H1 (cell line): ENCODE measurements around the gene SH2D4B. TPM values are rescaled to one million over a fixed set of nuclear protein-coding genes. Genes with fewer than 3 reads are reported as not detected.

Experiments
- CTCF ChIA-PET: fragments of 300-600 bp; sonication (Branson Sonifier 250); formaldehyde crosslinking; loops from one replicate; lab custom pipeline; 2021; ENCODE audit not compliant: partially characterized antibody; lab: Charles Lee
- POLR2A ChIA-PET: fragments of 300-600 bp; sonication (Branson Sonifier 250); formaldehyde crosslinking; loops from one replicate; lab custom pipeline; 2021; ENCODE audit warnings: inconsistent platforms; ENCODE audit not compliant: partially characterized antibody; lab: Charles Lee
- DNase-seq, 2 experiments: peaks; one replicate each; pipeline versions ENCODE4 v3.0.0 to v3.0.0-alpha.2; 2010 to 2022; ENCODE audit warnings: low spot score in 2 of 2, low read depth in 1 of 2, mixed read lengths in 1 of 2
- FAIRE-seq: peaks from 2 replicates; lab custom pipeline; 2011; peaks lifted over from hg19 to GRCh38; lab: Jason Lieb, UNC
- H2AFZ ChIP-seq: 2 replicates; pipeline ENCODE4 v1.8.1; 2012; ENCODE audit warnings: low read length, inconsistent platforms
- H2AK5ac ChIP-seq: 2 replicates; pipeline ENCODE4 v1.6.1; 2013; ENCODE audit warnings: low read depth, low read length
- H2BK120ac ChIP-seq: replicated peaks from 2 replicates; pipeline ENCODE3; 2013; ENCODE audit warnings: low read depth, low read length, inconsistent platforms
- H2BK12ac ChIP-seq: 2 replicates; pipeline ENCODE4 v1.6.1; 2013; ENCODE audit warnings: low read depth, low read length
- H2BK15ac ChIP-seq: 2 replicates; pipeline ENCODE4 v1.6.1; 2013; ENCODE audit warnings: low read length
- H2BK20ac ChIP-seq: 2 replicates; pipeline ENCODE4 v1.6.1; 2013; ENCODE audit warnings: low read length
- H2BK5ac ChIP-seq: 2 replicates; pipeline ENCODE4 v1.6.1; 2013; ENCODE audit warnings: low read depth, low read length
- H3K14ac ChIP-seq: 2 replicates; pipeline ENCODE4 v1.6.1; 2013; ENCODE audit warnings: inconsistent platforms; ENCODE audit not compliant: insufficient read length
- H3K18ac ChIP-seq: 2 replicates; pipeline ENCODE4 v1.6.1; 2013; ENCODE audit warnings: low read length; ENCODE audit errors: extremely low read depth
- H3K23ac ChIP-seq: 2 replicates; pipeline ENCODE4 v1.6.1; 2013; ENCODE audit warnings: inconsistent platforms; ENCODE audit not compliant: insufficient read length
- H3K23me2 ChIP-seq: 2 replicates; pipeline ENCODE4 v1.6.1; 2013; ENCODE audit warnings: low read depth, low read length
- H3K27ac ChIP-seq: 2 replicates; pipeline ENCODE4 v1.6.1; 2011; ENCODE audit warnings: low read depth, low read length, inconsistent platforms
- H3K27me3 ChIP-seq, 4 experiments: replicated peaks in 1 of 4; 1 replicate in 1 of 4; 2 replicates in 3 of 4; pipeline versions ENCODE4 v1.6.1 to v1.8.1; 2011 to 2013; ENCODE audit warnings: low read length in 3 of 4, mild to moderate bottlenecking in 3 of 4, inconsistent platforms in 2 of 4, mixed read lengths in 2 of 4, moderate library complexity in 1 of 4; ENCODE audit not compliant: control insufficient read depth in 3 of 4, insufficient read depth in 3 of 4; ENCODE audit errors: extremely low read depth in 1 of 4
- H3K36me3 ChIP-seq, 4 experiments: 2 replicates each; pipeline versions ENCODE4 v1.6.1 to v1.8.1; 2011 to 2013; ENCODE audit warnings: mild to moderate bottlenecking in 4 of 4, low read length in 3 of 4, moderate library complexity in 2 of 4, control low read depth in 1 of 4, inconsistent platforms in 1 of 4; ENCODE audit not compliant: insufficient read depth in 4 of 4, control insufficient read depth in 2 of 4
- H3K4ac ChIP-seq: replicated peaks from 2 replicates; pipeline ENCODE3; 2013; ENCODE audit warnings: low read length, low read depth, mixed read lengths, inconsistent platforms; ENCODE audit not compliant: insufficient read length
- H3K4me1 ChIP-seq, 4 experiments: replicated peaks in 1 of 4; 1 replicate in 1 of 4; 2 replicates in 3 of 4; pipeline versions ENCODE4 v1.6.1 to v1.8.1; 2011 to 2013; ENCODE audit warnings: low read length in 3 of 4, inconsistent platforms in 2 of 4, mixed read lengths in 1 of 4; ENCODE audit not compliant: insufficient read depth in 4 of 4, control insufficient read depth in 3 of 4
- H3K4me2 ChIP-seq, 2 experiments: 2 replicates each; pipeline versions ENCODE4 v1.6.1 to v1.8.1; 2011 to 2013; ENCODE audit warnings: low read depth in 2 of 2, low read length in 2 of 2, control low read depth in 1 of 2, inconsistent platforms in 1 of 2, mild to moderate bottlenecking in 1 of 2; ENCODE audit not compliant: insufficient read depth in 1 of 2
- H3K4me3 ChIP-seq, 4 experiments: fragments of 200-600, 300-600 bp in 1 of 4; sonication (generic), shearing (Covaris generic), sonication (Bioruptor Twin) in 1 of 4; 2 replicates each; pipeline versions ENCODE4 v1.5.1 to v1.8.1; 2011 to 2016; ENCODE audit warnings: low read length in 4 of 4, low read depth in 3 of 4, control low read depth in 2 of 4, inconsistent platforms in 2 of 4, mild to moderate bottlenecking in 2 of 4, mixed read lengths in 1 of 4, moderate library complexity in 1 of 4; ENCODE audit not compliant: insufficient read depth in 2 of 4; ENCODE audit errors: extremely low read depth in 1 of 4
- H3K56ac ChIP-seq: replicated peaks from 2 replicates; pipeline ENCODE3; 2013; ENCODE audit warnings: low read depth, mild to moderate bottlenecking, mixed read lengths, low read length, inconsistent platforms; ENCODE audit not compliant: insufficient read length
- H3K79me1 ChIP-seq: 2 replicates; pipeline ENCODE4 v1.6.1; 2013; ENCODE audit warnings: low read depth, low read length, control low read depth
- H3K79me2 ChIP-seq, 2 experiments: 2 replicates each; pipeline versions ENCODE4 v1.6.1 to v1.8.1; 2012 to 2013; ENCODE audit warnings: low read length in 2 of 2, mild to moderate bottlenecking in 2 of 2, inconsistent platforms in 1 of 2; ENCODE audit not compliant: insufficient read depth in 2 of 2, control insufficient read depth in 1 of 2
- H3K9ac ChIP-seq, 4 experiments: replicated peaks in 1 of 4; 1 replicate in 1 of 4; 2 replicates in 3 of 4; pipeline versions ENCODE4 v1.6.1 to v1.8.1; 2011 to 2013; ENCODE audit warnings: low read depth in 3 of 4, low read length in 3 of 4, control low read depth in 2 of 4, mild to moderate bottlenecking in 2 of 4, moderate library complexity in 2 of 4, inconsistent platforms in 1 of 4; ENCODE audit errors: extremely low read depth in 1 of 4
- H3K9me3 ChIP-seq, 2 experiments: 2 replicates each; pipeline versions ENCODE4 v1.6.1 to v1.8.1; 2012 to 2013; ENCODE audit warnings: mild to moderate bottlenecking in 2 of 2, moderate library complexity in 2 of 2, control low read depth in 1 of 2, inconsistent platforms in 1 of 2, low read depth in 1 of 2, low read length in 1 of 2, mixed read lengths in 1 of 2; ENCODE audit not compliant: insufficient read depth in 2 of 2
- H4K20me1 ChIP-seq, 2 experiments: replicated peaks in 1 of 2; 2 replicates each; pipeline versions ENCODE3 to v1.8.1; 2011 to 2013; ENCODE audit warnings: inconsistent platforms in 2 of 2, low read length in 2 of 2, mild to moderate bottlenecking in 1 of 2; ENCODE audit not compliant: insufficient read depth in 2 of 2, control insufficient read depth in 1 of 2
- H4K5ac ChIP-seq: 2 replicates; pipeline ENCODE4 v1.6.1; 2013; ENCODE audit warnings: low read length, low read depth, mixed read lengths, inconsistent platforms; ENCODE audit not compliant: insufficient read length
- H4K8ac ChIP-seq: 2 replicates; pipeline ENCODE4 v1.8.0; 2013; ENCODE audit warnings: mild to moderate bottlenecking, moderate library complexity, low read length, inconsistent platforms; ENCODE audit not compliant: insufficient read depth; ENCODE audit errors: extremely low read depth
- H4K91ac ChIP-seq: replicated peaks from 2 replicates; pipeline ENCODE3; 2013; ENCODE audit warnings: low read length, mixed read lengths, inconsistent platforms; ENCODE audit not compliant: insufficient read length
- BCL11A ChIP-seq, 2 experiments: IDR thresholded peaks; one replicate each; pipeline ENCODE4 v1.6.1; 2011; ENCODE audit warnings: low read depth in 2 of 2, low read length in 2 of 2, mild to moderate bottlenecking in 2 of 2
- BRCA1 ChIP-seq: IDR thresholded peaks from 2 replicates; pipeline ENCODE4 v1.6.1; 2012; ENCODE audit warnings: low read depth, low read length, improper control_type of control experiment
- EGR1 ChIP-seq: IDR thresholded peaks from 2 replicates; pipeline ENCODE4 v1.6.1; 2011; ENCODE audit warnings: low read depth, low read length, borderline replicate concordance
- EP300 ChIP-seq, 2 experiments: IDR thresholded peaks; 1 replicate in 1 of 2; 2 replicates in 1 of 2; pipeline ENCODE4 v1.6.1; 2011 to 2012; ENCODE audit warnings: low read depth in 2 of 2, low read length in 2 of 2, mild to moderate bottlenecking in 2 of 2, borderline replicate concordance in 1 of 2, inconsistent platforms in 1 of 2, moderate library complexity in 1 of 2
- GTF2F1 ChIP-seq: IDR thresholded peaks from 2 replicates; pipeline ENCODE4 v1.6.1; 2012; ENCODE audit warnings: low read depth, low read length, improper control_type of control experiment, borderline replicate concordance
- MAFK ChIP-seq: IDR thresholded peaks from 2 replicates; pipeline ENCODE4 v1.6.1; 2012; ENCODE audit warnings: low read depth, mild to moderate bottlenecking, improper control_type of control experiment, low read length
- NRF1 ChIP-seq: IDR thresholded peaks from 2 replicates; pipeline ENCODE4 v1.6.1; 2011; ENCODE audit warnings: mild to moderate bottlenecking, low read depth, low read length, improper control_type of control experiment
- SP4 ChIP-seq: IDR thresholded peaks from 2 replicates; pipeline ENCODE4 v1.6.1; 2012; ENCODE audit warnings: low read length, inconsistent platforms
- SRF ChIP-seq: IDR thresholded peaks from 2 replicates; pipeline ENCODE4 v1.6.1; 2011; ENCODE audit warnings: mild to moderate bottlenecking, low read depth, low read length, moderate library complexity
- YY1 ChIP-seq: IDR thresholded peaks from 2 replicates; pipeline ENCODE4 v1.6.1; 2011; ENCODE audit warnings: low read depth, mild to moderate bottlenecking, low read length
- WGBS, 2 experiments: shearing (Covaris generic) in 1 of 2; methylation state at CpG; one replicate each; pipeline versions ENCODE4 v1.1.6 to v1.1.7; 2013 to 2015; ENCODE audit warnings: low lambda C conversion rate in 2 of 2, mixed read lengths in 2 of 2, inconsistent platforms in 1 of 2, low coverage in 1 of 2, missing lambda C conversion rate in 1 of 2; ENCODE audit not compliant: insufficient replicate concordance in 2 of 2, insufficient coverage in 1 of 2, insufficient read length in 1 of 2; ENCODE audit errors: extremely low coverage in 1 of 2, missing lambda C conversion rate in 1 of 2; 5-methylcytosine and 5-hydroxymethylcytosine counted together
- polyA plus RNA-seq, 7 experiments: library from polyadenylated mRNA; depleted of rRNA in 3 of 7; stranded (reverse) in 5 of 7; unstranded in 2 of 7; fragments of >200 nt in 5 of 7; fragments of 200-250 nt in 2 of 7; gene quantifications; 1 replicate in 5 of 7; 2 replicates in 1 of 7; 4 replicates in 1 of 7; pipeline versions ENCODE4 v1.2.1 to v1.2.3, GENCODE V29; 2011 to 2013; ENCODE audit warnings: missing spikeins in 2 of 7, mixed read lengths in 2 of 7
- total RNA-seq: library from RNA; stranded (reverse); fragmentation: NEBNext Ultra II Directional; extraction: Animal tissue kit (Norgen Biotek cat#: 25700); gene quantifications from 2 replicates; pipeline ENCODE4 v1.2.1, GENCODE V29; 2021
- TF ChIP-seq, protein P1 (sequence below), 3 experiments: IDR thresholded peaks; 1 replicate in 2 of 3; 2 replicates in 1 of 3; pipeline versions ENCODE4 v1.5.1 to v1.6.1; 2011; ENCODE audit warnings: low read length in 3 of 3, mild to moderate bottlenecking in 3 of 3, inconsistent platforms in 2 of 3, low read depth in 1 of 3, moderate library complexity in 1 of 3; ENCODE audit not compliant: insufficient read depth in 1 of 3; ENCODE audit errors: control extremely low read depth in 1 of 3

The SH2D4B gene
- total and polyA plus RNA-seq, 2 of the 8 experiments (the other 6 are each of a cell fraction or from before 2014, with no cell fraction given), result 0.06 to 0.13 TPM

DNA sequence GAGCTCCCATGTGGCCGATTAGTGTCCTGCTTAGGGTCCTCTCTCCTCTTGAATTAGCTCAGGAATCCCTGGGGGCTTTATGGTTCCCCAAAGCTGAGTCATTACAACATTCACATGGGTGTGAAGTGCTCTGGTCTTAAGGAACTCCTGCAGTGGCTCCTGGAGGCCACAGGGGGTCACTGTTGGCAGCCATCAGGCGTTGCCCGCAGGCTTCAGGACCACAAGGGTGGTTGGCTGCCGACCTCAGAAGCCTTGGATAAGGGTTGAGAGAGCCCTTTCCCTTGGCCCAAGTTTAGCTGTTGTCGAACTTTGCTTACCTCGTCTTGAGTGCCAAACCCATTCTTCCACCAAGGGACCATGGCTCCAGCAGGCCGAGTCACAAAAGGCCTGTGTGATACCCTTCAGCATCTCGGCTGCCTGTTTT is 61.7 kb downstream of the SH2D4B start:
- peak overlapping the region; percentile 48; the same call in 1 of the 2 replicates for H2BK20ac ChIP-seq
- H2AK5ac ChIP-seq, result no peak overlapping the region
- WGBS, 2 experiments, result 40% methylated on average over 8 of the region's 8 CpGs; no CpG with 5 or more reads in 1 of the 2 experiments
- H3K79me1 ChIP-seq, result no peaks in the 10 kb centered on the region
- no peaks in the 10 kb centered on the region; a peak in 1 of 7 replicates for H3K27me3 ChIP-seq
- no peak overlapping the region for H2BK120ac ChIP-seq
- ChIA-PET POLR2A (interaction anchor here (0.8 kb wide), 1 partner anchor 191 kb away, joined by 3 read pairs; the partner anchor contains the start of gene PRXL2A), CTCF (interaction anchor here (0.6 to 8.3 kb wide), 45 partner anchors 13 to 468 kb away, joined by 3 to 158 read pairs (median 4); partner anchors contain the start of gene SH2D4B)
- no peak overlapping the region for H3K4me3 ChIP-seq
- H3K9me3 ChIP-seq, result no peaks in the 10 kb centered on the region
- H3K56ac ChIP-seq, result no peak overlapping the region
- H3K23me2 ChIP-seq, result no peaks in the 10 kb centered on the region
- H2BK15ac ChIP-seq, result no peak overlapping the region
- H3K14ac ChIP-seq, result no peak overlapping the region
- no peak overlapping the region for H3K4ac ChIP-seq
- no peak overlapping the region for H3K18ac ChIP-seq
- no peaks in the 10 kb centered on the region for H4K20me1 ChIP-seq
- peak; percentile 63 for FAIRE-seq
- peak overlapping the region; percentile 98 for H2AFZ ChIP-seq
- no peak overlapping the region for H4K5ac ChIP-seq
- no peak overlapping the region for H3K23ac ChIP-seq
- DNase-seq, result peak; percentile 68 to 79
- no peaks in the 10 kb centered on the region for H3K36me3 ChIP-seq
- peak overlapping the region; percentile 78; the same call in 1 of the 2 replicates for H2BK12ac ChIP-seq
- no peaks in the 10 kb centered on the region for H3K79me2 ChIP-seq
- H3K4me2 ChIP-seq, result no peak overlapping the region
- H2BK5ac ChIP-seq, result no peak overlapping the region; the same call in 1 of the 2 replicates
- H3K27ac ChIP-seq, result no peak overlapping the region
- H4K8ac ChIP-seq, result no peak overlapping the region
- no peak overlapping the region for H3K9ac ChIP-seq
- H3K4me1 ChIP-seq, result no peaks in the 10 kb centered on the region; a peak in 1 of 7 replicates
- no peak overlapping the region for H4K91ac ChIP-seq
- TF ChIP-seq MAFK (peak; percentile 66; the same call in 1 of the 2 replicates), BCL11A (IDR thresholded peaks at IDR 0.05; ENCODE audit: low read depth in 2 of 2, low read length in 2 of 2) (no peak), GTF2F1 (no peak), SP4 (no peak), EGR1 (no peak), EP300 (IDR thresholded peaks at IDR 0.05; ENCODE audit: borderline replicate concordance in 1 of 2, low read depth in 2 of 2, low read length in 2 of 2) (no peak), BRCA1 (no peak), NRF1 (no peak), YY1 (peak; percentile 70; the same call in 1 of the 2 replicates), SRF (no peak)
- TF ChIP-seq, protein P1, sequence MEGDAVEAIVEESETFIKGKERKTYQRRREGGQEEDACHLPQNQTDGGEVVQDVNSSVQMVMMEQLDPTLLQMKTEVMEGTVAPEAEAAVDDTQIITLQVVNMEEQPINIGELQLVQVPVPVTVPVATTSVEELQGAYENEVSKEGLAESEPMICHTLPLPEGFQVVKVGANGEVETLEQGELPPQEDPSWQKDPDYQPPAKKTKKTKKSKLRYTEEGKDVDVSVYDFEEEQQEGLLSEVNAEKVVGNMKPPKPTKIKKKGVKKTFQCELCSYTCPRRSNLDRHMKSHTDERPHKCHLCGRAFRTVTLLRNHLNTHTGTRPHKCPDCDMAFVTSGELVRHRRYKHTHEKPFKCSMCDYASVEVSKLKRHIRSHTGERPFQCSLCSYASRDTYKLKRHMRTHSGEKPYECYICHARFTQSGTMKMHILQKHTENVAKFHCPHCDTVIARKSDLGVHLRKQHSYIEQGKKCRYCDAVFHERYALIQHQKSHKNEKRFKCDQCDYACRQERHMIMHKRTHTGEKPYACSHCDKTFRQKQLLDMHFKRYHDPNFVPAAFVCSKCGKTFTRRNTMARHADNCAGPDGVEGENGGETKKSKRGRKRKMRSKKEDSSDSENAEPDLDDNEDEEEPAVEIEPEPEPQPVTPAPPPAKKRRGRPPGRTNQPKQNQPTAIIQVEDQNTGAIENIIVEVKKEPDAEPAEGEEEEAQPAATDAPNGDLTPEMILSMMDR (IDR thresholded peaks at IDR 0.05; ENCODE audit: control extremely low read depth in 1 of 3, insufficient read depth in 1 of 3, low read depth in 1 of 3, low read length in 3 of 3), result peak; percentile 87 to 98 (median 87)
